ENCODE data around the gene KIF15. TPM values are rescaled to one million over a fixed set of nuclear protein-coding genes. Genes with fewer than 3 reads are reported as not detected.

Gene KIF15
- total and polyA plus RNA-seq, 7 donors = 0.07 to 1.2 (median 0.25) TPM

DNA sequence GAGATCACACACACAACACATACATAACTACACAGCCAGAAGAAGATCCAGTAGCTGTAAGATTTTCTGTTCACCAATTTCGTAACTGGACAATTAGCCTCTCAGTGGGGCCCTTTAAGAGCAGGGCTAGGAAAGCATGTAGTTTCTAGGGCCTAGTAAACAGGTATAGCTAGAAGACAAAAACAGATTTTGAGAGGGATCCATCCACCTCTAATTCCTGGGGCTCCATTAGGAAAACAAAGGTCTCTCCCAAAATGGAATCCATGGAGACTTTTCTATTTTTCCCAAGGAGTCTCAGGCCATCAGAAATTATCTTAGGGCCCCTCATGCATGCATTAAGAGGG, 10.5 kb downstream of the KIF15 start:
- 93 to 100% (median 98%) methylated on average over 1 of the region's 1 CpG for WGBS, 3 donors
- intact Hi-C loops (cut with DNase I) = no loop called here
- TF ChIP-seq, protein P1, sequence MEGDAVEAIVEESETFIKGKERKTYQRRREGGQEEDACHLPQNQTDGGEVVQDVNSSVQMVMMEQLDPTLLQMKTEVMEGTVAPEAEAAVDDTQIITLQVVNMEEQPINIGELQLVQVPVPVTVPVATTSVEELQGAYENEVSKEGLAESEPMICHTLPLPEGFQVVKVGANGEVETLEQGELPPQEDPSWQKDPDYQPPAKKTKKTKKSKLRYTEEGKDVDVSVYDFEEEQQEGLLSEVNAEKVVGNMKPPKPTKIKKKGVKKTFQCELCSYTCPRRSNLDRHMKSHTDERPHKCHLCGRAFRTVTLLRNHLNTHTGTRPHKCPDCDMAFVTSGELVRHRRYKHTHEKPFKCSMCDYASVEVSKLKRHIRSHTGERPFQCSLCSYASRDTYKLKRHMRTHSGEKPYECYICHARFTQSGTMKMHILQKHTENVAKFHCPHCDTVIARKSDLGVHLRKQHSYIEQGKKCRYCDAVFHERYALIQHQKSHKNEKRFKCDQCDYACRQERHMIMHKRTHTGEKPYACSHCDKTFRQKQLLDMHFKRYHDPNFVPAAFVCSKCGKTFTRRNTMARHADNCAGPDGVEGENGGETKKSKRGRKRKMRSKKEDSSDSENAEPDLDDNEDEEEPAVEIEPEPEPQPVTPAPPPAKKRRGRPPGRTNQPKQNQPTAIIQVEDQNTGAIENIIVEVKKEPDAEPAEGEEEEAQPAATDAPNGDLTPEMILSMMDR (IDR thresholded peaks at IDR 0.05) = no peak
- ATAC-seq (no peak), DNase-seq (no peak)
- H3K27me3 ChIP-seq (ENCODE audit: insufficient read depth in 3 of 3, low read length in 2 of 3) = no peaks in the 10 kb centered on the region
- no peak overlapping the region for H3K4me3 ChIP-seq
- no peaks in the 10 kb centered on the region for H3K36me3 ChIP-seq (ENCODE audit: insufficient read depth in 1 of 2, low read depth in 1 of 2)
- H3K27ac ChIP-seq = no peak overlapping the region
- H3K9me3 ChIP-seq = peaks cover 25% of the 10 kb centered on the region
- H3K4me1 ChIP-seq = no peaks in the 10 kb centered on the region

DNA sequence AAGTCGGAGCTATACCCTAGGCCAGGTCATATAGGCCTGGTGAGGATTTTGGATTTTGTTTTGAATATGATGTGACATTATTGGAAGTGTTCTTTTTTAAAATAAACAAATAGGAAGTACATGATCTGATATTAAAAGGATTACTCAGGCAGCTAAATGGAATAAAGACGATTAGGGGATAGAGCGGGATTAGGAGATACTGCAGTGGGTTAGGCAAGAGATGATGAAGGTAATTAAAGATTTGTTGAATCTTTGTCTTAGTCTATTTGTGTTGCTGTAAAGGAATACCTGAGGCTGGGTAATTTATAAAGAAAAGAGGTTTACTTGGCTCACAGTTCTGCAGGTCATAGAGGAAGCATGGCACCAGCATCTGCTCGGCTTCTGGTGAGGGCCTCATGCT, 21.3 kb downstream of the KIF15 start:
- no peaks in the 10 kb centered on the region for H3K36me3 ChIP-seq (ENCODE audit: insufficient read depth in 1 of 2, low read depth in 1 of 2)
- H3K27ac ChIP-seq = no peak overlapping the region
- no peaks in the 10 kb centered on the region for H3K27me3 ChIP-seq (ENCODE audit: insufficient read depth in 3 of 3, low read length in 2 of 3)
- no peak for DNase-seq
- no peaks in the 10 kb centered on the region for H3K9me3 ChIP-seq
- H3K4me3 ChIP-seq = no peak overlapping the region
- H3K4me1 ChIP-seq = no peaks in the 10 kb centered on the region
- ATAC-seq = no peak
- intact Hi-C loops (cut with DNase I) = no loop called here
- TF ChIP-seq, protein P1 (IDR thresholded peaks at IDR 0.05) = no peak
- 97 to 99% (median 97%) methylated on average over 4 of the region's 4 CpGs for WGBS, 3 donors

DNA sequence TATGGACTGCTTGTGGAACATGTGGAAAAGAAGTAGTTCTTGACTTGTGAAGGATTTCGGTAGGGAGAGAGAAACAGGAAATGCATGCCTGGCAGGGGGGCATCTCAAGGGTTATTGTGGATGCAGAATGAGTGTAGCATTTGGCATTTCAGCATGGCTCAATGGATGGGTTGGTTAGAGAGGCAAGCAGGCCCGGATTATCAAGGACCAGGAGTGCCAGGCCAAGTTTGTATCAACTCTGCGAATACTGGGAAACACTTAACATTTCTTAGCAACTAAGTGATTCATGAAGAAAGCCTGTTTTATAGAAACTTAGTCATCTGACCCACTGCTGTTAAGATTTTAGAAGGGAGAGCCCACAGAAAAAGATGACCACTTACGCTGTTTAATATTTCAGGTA, 33.6 kb downstream of the KIF15 start:
- H3K4me1 ChIP-seq = no peaks in the 10 kb centered on the region
- H3K9me3 ChIP-seq = no peaks in the 10 kb centered on the region
- H3K27me3 ChIP-seq (ENCODE audit: insufficient read depth in 3 of 3, low read length in 2 of 3) = no peaks in the 10 kb centered on the region
- TF ChIP-seq, protein P1 (IDR thresholded peaks at IDR 0.05) = no peak
- no peak for ATAC-seq
- no peaks in the 10 kb centered on the region for H3K36me3 ChIP-seq (ENCODE audit: insufficient read depth in 1 of 2, low read depth in 1 of 2)
- H3K27ac ChIP-seq = no peak overlapping the region
- no peak for DNase-seq
- H3K4me3 ChIP-seq = no peak overlapping the region
- intact Hi-C loops (cut with DNase I) = no loop called here
- 94 to 96% (median 94%) methylated on average over 4 of the region's 4 CpGs for WGBS, 3 donors

DNA sequence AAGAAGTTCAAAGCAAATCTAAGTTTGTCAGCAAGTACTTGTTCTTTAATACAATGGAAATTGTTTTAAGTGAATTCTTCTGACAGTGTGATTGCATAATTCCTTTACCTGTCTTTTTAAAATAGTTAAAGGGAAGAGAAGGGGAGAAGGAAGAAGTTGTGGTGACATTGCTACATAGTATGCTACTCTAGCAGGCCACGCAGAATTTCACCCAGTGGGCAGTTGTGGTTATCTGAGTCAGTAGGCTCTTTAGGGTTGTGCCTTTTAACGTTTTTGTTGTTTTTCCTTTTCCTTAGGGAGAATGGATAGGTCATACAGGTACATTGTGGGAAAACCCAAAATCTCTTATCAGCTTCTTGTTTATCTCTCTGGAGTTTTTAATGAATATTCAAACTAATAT, 40.4 kb downstream of the KIF15 start:
- ATAC-seq = no peak
- 84% methylated on average over 2 of the region's 2 CpGs for WGBS, 3 donors
- Histone ChIP-seq H3K4me1 (no peaks in the 10 kb centered on the region), H3K36me3 (ENCODE audit: insufficient read depth in 1 of 2, low read depth in 1 of 2) (no peaks in the 10 kb centered on the region), H3K4me3 (no peak overlapping the region), H3K27ac (no peak overlapping the region), H3K27me3 (ENCODE audit: insufficient read depth in 3 of 3, low read length in 2 of 3) (no peaks in the 10 kb centered on the region), H3K9me3 (no peaks in the 10 kb centered on the region)
- TF ChIP-seq, protein P1 (IDR thresholded peaks at IDR 0.05) = no peak
- DNase-seq = no peak
- intact Hi-C loops (cut with DNase I) = no loop called here

DNA sequence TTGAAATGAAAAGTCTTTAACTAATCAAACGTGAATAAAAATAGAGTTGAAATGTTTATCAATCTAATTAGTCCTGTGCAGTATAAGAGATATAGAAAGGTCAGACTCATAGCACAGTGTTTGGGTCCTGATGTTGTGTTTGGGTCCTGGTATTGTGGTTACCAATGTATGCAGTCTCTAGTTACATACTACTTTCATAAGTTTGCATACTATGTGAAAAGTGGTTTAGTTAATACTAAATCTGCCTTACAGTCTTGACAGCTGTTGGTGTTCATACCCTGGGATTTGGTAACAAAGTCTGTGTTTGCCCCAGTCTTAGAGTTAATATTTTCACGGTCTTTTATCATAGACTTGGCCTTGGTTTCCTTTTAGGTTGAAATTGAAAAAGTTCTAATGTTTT, 41.7 kb downstream of the KIF15 start:
- 92 to 98% (median 93%) methylated on average over 2 of the region's 2 CpGs for WGBS, 3 donors
- no peak for ATAC-seq

More for the DNA sequence above, 41.7 kb downstream of the KIF15 start:
- Histone ChIP-seq H3K4me3 (no peak overlapping the region), H3K36me3 (ENCODE audit: insufficient read depth in 1 of 2, low read depth in 1 of 2) (no peaks in the 10 kb centered on the region), H3K27ac (no peak overlapping the region), H3K27me3 (ENCODE audit: insufficient read depth in 3 of 3, low read length in 2 of 3) (no peaks in the 10 kb centered on the region), H3K4me1 (no peaks in the 10 kb centered on the region), H3K9me3 (no peaks in the 10 kb centered on the region)
- no peak for DNase-seq
- intact Hi-C loops (cut with DNase I) = no loop called here
- TF ChIP-seq, protein P1 (IDR thresholded peaks at IDR 0.05) = no peak

Data from psoas muscle (tissue), 8 donors.